ENCODE data around the gene TRIP11.

Gene TRIP11

DNA sequence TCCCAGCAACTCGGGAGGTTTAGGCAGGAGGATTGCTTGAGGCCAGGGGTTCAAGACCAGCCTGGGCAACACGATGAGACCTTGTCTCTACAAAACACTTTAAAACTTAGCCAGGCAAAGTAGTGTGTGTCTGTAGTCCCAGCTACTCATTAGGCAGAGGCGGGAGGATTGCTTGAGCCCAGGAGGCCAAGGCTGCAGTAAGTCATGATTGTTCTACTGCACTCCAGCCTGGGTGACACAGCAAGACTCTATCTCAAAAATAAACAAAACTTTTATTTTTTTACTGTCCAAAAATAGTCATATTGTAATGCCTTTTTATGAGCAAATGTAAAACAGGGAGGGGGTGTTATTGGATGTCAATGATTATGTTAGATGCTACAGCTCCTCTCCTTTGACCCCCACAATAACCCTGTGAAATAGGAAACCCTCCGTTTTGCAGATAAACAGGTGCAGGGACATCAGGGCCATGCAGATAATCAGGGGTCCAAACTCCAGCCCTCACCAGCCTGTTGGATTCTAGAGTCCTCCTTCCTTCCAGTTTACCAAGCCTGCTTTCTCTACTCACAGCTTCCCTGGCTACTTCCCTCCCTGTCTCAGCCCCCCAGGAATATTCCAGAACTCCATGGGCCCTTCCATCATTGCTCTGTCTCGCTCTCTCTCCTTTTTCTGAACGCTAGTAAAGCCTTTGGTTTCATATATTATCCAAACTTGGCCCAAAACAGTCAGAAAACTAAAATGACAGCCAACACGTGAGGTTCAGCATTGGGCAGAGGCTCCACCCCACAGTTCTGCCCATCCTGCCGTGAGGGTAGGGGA, 86.5 kb downstream of the TRIP11 start:
- no peak for TF ChIP-seq TAF1 (IDR thresholded peaks at IDR 0.05; ENCODE audit: low read depth)
- TF ChIP-seq, protein P1, sequence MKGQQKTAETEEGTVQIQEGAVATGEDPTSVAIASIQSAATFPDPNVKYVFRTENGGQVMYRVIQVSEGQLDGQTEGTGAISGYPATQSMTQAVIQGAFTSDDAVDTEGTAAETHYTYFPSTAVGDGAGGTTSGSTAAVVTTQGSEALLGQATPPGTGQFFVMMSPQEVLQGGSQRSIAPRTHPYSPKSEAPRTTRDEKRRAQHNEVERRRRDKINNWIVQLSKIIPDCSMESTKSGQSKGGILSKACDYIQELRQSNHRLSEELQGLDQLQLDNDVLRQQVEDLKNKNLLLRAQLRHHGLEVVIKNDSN (IDR thresholded peaks at IDR 0.05) = no peak

DNA sequence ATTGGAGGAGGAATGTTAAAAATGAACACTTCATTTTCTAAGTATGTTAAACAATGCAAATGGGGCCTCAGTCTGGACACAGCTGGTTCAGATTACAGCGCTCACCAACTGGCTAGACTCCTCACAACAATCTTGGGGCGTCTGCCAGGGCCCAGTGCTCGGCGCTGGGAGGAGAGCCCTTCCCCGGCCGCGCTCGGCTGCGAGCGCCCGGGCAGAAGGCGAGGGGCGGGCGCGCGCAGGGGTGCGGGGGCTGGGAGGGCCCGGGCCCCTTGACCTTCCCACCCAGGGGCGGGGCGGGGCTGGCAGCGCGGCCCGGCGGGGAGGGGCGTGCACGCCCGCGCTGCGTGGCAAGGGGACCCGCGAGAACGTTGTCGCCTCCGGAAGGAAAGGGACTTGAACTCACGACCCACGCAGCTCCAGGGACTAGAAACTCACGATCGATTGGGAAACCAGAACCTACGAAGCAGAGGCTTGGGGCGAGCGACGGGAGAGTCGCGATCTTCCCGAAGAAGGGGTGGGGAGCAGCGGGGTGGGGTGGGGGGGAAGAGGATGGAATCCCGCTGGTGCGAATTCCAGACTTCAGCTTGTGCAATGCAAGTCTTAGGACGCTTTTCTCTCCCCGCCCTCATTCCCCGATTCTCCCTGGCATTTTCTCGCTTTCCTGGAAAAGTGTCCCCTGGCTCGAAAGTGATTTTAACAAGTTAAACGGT, 92.2 kb downstream of the TRIP11 start, which contains the start of gene FBLN5:
FBLN5 (minus strand) TSS at position 220 of the 710 bp plus-strand sequence. CDS start 465 bp downstream, outside the sequence.
- TF ChIP-seq, protein P2, sequence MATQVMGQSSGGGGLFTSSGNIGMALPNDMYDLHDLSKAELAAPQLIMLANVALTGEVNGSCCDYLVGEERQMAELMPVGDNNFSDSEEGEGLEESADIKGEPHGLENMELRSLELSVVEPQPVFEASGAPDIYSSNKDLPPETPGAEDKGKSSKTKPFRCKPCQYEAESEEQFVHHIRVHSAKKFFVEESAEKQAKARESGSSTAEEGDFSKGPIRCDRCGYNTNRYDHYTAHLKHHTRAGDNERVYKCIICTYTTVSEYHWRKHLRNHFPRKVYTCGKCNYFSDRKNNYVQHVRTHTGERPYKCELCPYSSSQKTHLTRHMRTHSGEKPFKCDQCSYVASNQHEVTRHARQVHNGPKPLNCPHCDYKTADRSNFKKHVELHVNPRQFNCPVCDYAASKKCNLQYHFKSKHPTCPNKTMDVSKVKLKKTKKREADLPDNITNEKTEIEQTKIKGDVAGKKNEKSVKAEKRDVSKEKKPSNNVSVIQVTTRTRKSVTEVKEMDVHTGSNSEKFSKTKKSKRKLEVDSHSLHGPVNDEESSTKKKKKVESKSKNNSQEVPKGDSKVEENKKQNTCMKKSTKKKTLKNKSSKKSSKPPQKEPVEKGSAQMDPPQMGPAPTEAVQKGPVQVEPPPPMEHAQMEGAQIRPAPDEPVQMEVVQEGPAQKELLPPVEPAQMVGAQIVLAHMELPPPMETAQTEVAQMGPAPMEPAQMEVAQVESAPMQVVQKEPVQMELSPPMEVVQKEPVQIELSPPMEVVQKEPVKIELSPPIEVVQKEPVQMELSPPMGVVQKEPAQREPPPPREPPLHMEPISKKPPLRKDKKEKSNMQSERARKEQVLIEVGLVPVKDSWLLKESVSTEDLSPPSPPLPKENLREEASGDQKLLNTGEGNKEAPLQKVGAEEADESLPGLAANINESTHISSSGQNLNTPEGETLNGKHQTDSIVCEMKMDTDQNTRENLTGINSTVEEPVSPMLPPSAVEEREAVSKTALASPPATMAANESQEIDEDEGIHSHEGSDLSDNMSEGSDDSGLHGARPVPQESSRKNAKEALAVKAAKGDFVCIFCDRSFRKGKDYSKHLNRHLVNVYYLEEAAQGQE (IDR thresholded peaks at IDR 0.05; ENCODE audit: low read depth) = no peak
- no peak for TF ChIP-seq FOXM1 (IDR thresholded peaks at IDR 0.05; ENCODE audit: borderline replicate concordance, low read depth)
- TF ChIP-seq EGR1 (IDR thresholded peaks at IDR 0.05) = no peak
- TF ChIP-seq ZBTB7A (IDR thresholded peaks at IDR 0.05; ENCODE audit: low read depth) = peak; percentile 20; the same call in 1 of the 2 replicates
- no peak for TF ChIP-seq EP300 (IDR thresholded peaks at IDR 0.05; ENCODE audit: borderline replicate concordance)
- no peak for TF ChIP-seq TAF1 (IDR thresholded peaks at IDR 0.05; ENCODE audit: low read depth)
- TF ChIP-seq CEBPB (IDR thresholded peaks at IDR 0.05) = peak; percentile 59
- TF ChIP-seq CREB1 (IDR thresholded peaks at IDR 0.05; ENCODE audit: low read depth) = no peak
- TF ChIP-seq, protein P3, sequence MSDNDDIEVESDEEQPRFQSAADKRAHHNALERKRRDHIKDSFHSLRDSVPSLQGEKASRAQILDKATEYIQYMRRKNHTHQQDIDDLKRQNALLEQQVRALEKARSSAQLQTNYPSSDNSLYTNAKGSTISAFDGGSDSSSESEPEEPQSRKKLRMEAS (IDR thresholded peaks at IDR 0.05) = no peak
- no peak for TF ChIP-seq TCF12 (IDR thresholded peaks at IDR 0.05; ENCODE audit: low read depth)
- TF ChIP-seq, protein P1 (IDR thresholded peaks at IDR 0.05) = no peak
- no peak for TF ChIP-seq YY1 (IDR thresholded peaks at IDR 0.05; ENCODE audit: low read depth)
- TF ChIP-seq RAD21 (IDR thresholded peaks at IDR 0.05; ENCODE audit: low read depth) = no peak
- no peak for TF ChIP-seq NFIC (IDR thresholded peaks at IDR 0.05)
- TF ChIP-seq TEAD4 (IDR thresholded peaks at IDR 0.05) = peak; percentile 64

DNA sequence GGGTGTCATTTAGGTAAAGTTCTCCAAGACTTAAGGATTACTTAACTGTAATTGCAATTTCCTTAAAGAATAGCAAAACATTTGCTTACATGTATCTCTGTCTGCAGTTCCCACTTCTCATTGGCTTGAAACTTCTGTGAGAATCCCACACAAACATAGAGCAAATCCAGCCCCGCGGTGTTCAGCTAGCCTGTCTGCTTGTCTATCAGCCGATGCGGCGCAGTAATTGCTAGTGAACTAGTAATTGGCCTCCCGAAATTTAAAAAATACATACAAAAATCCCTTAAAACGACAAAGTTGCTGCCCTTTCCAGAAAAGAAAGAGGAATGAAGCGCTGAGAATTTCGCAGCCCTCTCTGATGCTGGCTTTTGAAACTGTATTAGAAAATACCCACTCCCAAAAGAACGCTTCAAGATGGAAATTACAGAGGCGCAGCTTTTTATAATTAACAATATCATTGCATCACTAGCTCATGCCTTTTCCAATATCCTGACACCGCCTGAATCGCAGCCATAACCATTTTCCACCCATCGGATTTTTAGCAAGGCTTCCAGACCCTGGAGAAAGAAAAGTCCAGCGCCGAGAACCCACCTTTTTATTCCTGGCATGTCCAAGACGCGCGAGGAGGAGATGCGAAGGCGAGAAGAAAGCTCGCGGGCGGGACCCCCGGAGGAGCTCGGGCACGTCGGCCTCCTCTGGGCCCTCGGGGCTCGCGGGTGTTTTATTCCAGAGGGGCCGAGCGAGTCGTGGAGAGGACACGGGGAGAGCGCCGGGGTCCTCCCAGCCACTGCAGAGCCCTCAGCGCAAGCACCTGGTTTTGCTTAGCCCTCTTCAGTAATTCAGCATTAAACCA, 93.0 kb downstream of the TRIP11 start:
- TF ChIP-seq, protein P3 (IDR thresholded peaks at IDR 0.05) = 0 out of 2 replicates have a peak, but pooled peaks have one; percentile 9
- TF ChIP-seq FOXM1 (IDR thresholded peaks at IDR 0.05; ENCODE audit: borderline replicate concordance, low read depth) = no peak
- TF ChIP-seq ZBTB7A (IDR thresholded peaks at IDR 0.05; ENCODE audit: low read depth) = peak; percentile 53; the same call in 1 of the 2 replicates

DNA sequence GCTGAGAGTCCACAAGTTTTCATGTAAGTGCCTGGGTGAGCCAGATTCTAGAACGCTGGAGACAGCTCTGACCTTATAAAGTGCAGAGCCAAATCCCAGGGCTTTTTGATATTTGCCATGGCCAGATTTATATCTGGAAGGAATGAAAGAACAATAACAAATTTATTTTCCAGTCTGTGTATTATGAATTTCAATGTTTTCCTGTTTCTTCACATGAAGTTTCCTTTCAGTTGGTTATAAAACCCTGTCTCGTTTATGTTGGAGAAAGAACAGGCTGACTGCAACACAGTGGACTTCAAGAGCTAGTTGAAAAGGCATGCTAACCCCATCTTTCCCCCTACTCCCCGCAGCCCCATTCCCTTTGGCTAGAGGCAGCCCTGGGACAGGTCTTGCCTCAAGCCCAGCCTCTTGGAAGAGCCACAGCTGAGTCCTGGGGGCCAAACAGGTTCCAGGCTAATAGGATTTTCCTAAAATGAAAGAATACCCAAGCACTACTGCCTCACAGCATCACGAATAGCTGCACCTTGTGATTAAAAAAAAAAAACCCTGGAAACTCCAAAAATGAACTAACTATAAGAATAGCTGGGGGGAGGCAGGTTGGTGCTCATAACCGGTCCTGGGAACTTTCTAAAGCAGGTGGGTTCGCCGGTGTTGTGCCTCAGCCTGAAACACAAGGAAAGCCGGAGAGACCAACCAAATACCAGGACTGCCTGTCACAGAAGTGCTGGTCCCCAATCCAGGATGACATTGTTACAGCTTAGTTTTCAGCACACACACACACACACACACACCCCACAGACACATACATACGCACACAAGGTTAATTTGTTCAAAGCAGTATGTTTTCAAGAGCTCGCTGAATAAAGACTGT, 93.9 kb downstream of the TRIP11 start:
- TF ChIP-seq ZBTB7A (IDR thresholded peaks at IDR 0.05; ENCODE audit: low read depth) (no peak), TEAD4 (IDR thresholded peaks at IDR 0.05) (no peak), RAD21 (IDR thresholded peaks at IDR 0.05; ENCODE audit: low read depth) (no peak), CREB1 (IDR thresholded peaks at IDR 0.05; ENCODE audit: low read depth) (no peak), FOXM1 (IDR thresholded peaks at IDR 0.05; ENCODE audit: borderline replicate concordance, low read depth) (no peak), EP300 (IDR thresholded peaks at IDR 0.05; ENCODE audit: borderline replicate concordance) (no peak), TAF1 (IDR thresholded peaks at IDR 0.05; ENCODE audit: low read depth) (no peak), EGR1 (IDR thresholded peaks at IDR 0.05) (no peak), CEBPB (IDR thresholded peaks at IDR 0.05) (no peak), YY1 (IDR thresholded peaks at IDR 0.05; ENCODE audit: low read depth) (no peak), NFIC (IDR thresholded peaks at IDR 0.05) (no peak), TCF12 (IDR thresholded peaks at IDR 0.05; ENCODE audit: low read depth) (no peak)
- TF ChIP-seq, protein P1 (IDR thresholded peaks at IDR 0.05) = no peak
- TF ChIP-seq, protein P2 (IDR thresholded peaks at IDR 0.05; ENCODE audit: low read depth) = no peak
- TF ChIP-seq, protein P3 (IDR thresholded peaks at IDR 0.05) = no peak

All from Ishikawa (cell line).